ENCODE results near the gene HMX1.

Gene HMX1

GRCh38 chr4:8841678-8842268, 29.9 kb downstream of the HMX1 start:
- TF ChIP-seq CTCF (IDR thresholded peaks at IDR 0.05; ENCODE audit: low read depth, low read length, missing control alignments) = no peak
- no peak overlapping the region for H3K4me3 ChIP-seq (replicated peaks; ENCODE audit: low read depth, low read length)
- no peak for DNase-seq (ENCODE audit: extremely low read depth, low read depth)

GRCh38 chr4:8840816-8841455, 30.7 kb downstream of the HMX1 start:
- H3K4me3 ChIP-seq (replicated peaks; ENCODE audit: low read depth, low read length) = no peak overlapping the region
- TF ChIP-seq CTCF (IDR thresholded peaks at IDR 0.05; ENCODE audit: low read depth, low read length, missing control alignments) = no peak
- DNase-seq (ENCODE audit: extremely low read depth, low read depth) = no peak

GRCh38 chr4:8840006-8840793, 31.4 kb downstream of the HMX1 start:
- no peak for TF ChIP-seq CTCF (IDR thresholded peaks at IDR 0.05; ENCODE audit: low read depth, low read length, missing control alignments)
- no peak for DNase-seq (ENCODE audit: extremely low read depth, low read depth)
- no peak overlapping the region for H3K4me3 ChIP-seq (replicated peaks; ENCODE audit: low read depth, low read length)

- no peak for DNase-seq (ENCODE audit: extremely low read depth, low read depth)
- H3K4me3 ChIP-seq (replicated peaks; ENCODE audit: low read depth, low read length) = no peak overlapping the region
- TF ChIP-seq CTCF (IDR thresholded peaks at IDR 0.05; ENCODE audit: low read depth, low read length, missing control alignments) = no peak
Measured at GRCh38 chr4:8838961-8839431, 32.6 kb downstream of the HMX1 start.

GRCh38 chr4:8838296-8838960, 33.2 kb downstream of the HMX1 start:
- DNase-seq (ENCODE audit: extremely low read depth, low read depth) = no peak
- no peak for TF ChIP-seq CTCF (IDR thresholded peaks at IDR 0.05; ENCODE audit: low read depth, low read length, missing control alignments)
- H3K4me3 ChIP-seq (replicated peaks; ENCODE audit: low read depth, low read length) = no peak overlapping the region

GRCh38 chr4:8837181-8837841, 34.3 kb downstream of the HMX1 start:
- DNase-seq (ENCODE audit: extremely low read depth, low read depth) = no peak
- H3K4me3 ChIP-seq (replicated peaks; ENCODE audit: low read depth, low read length) = no peak overlapping the region

More at GRCh38 chr4:8837181-8837841, 34.3 kb downstream of the HMX1 start:
- no peak for TF ChIP-seq CTCF (IDR thresholded peaks at IDR 0.05; ENCODE audit: low read depth, low read length, missing control alignments)
